Measurements from ENCODE around the gene LIMA1.
A peak's percentile ranks its signal among the peaks of the same experiment; 100 is the strongest.
"Not testable (repeated sequence)": the region's sequence is repeated elsewhere in the genome, so short reads cannot be mapped to it uniquely, and the experiment has no call there.

The LIMA1 gene

GRCh38 chr12:50283229-50283923 lies at the start of gene LIMA1:
Gene LIMA1, minus strand, starts transcription at chr12:50283520. Its CDS starts 34,769 bp downstream, at chr12:50248751.
- peak; percentile 85 for DNase-seq

GRCh38 chr12:50331745-50332144 lies 48.4 kb upstream of the LIMA1 start:
- no peak for DNase-seq

- DNase-seq = not testable (repeated sequence)
Observed at GRCh38 chr12:50328664-50329063, 45.3 kb upstream of the LIMA1 start.

- no peak for DNase-seq
Observed at GRCh38 chr12:50326590-50327284, 43.4 kb upstream of the LIMA1 start.

GRCh38 chr12:50325890-50326391 lies 42.6 kb upstream of the LIMA1 start:
- no peak for DNase-seq

- DNase-seq = peak; percentile 52
Observed at GRCh38 chr12:50324770-50325169, 41.5 kb upstream of the LIMA1 start.

- DNase-seq = not testable (repeated sequence)
Observed at GRCh38 chr12:50324077-50324476, 40.8 kb upstream of the LIMA1 start.

GRCh38 chr12:50322206-50322605 lies 38.9 kb upstream of the LIMA1 start:
- no peak for DNase-seq

- DNase-seq = no peak
Observed at GRCh38 chr12:50317203-50317602, 33.9 kb upstream of the LIMA1 start.

GRCh38 chr12:50315803-50316202 lies 32.5 kb upstream of the LIMA1 start:
- DNase-seq = no peak

- peak; percentile 37 for DNase-seq
Observed at GRCh38 chr12:50314636-50315312, 31.5 kb upstream of the LIMA1 start.

GRCh38 chr12:50313971-50314370 lies 30.7 kb upstream of the LIMA1 start:
- not testable (repeated sequence) for DNase-seq

- DNase-seq = no peak
Observed at GRCh38 chr12:50313256-50313931, 30.1 kb upstream of the LIMA1 start.

- not testable (repeated sequence) for DNase-seq
Observed at GRCh38 chr12:50311858-50312609, 28.7 kb upstream of the LIMA1 start.

GRCh38 chr12:50309950-50310349 lies 26.6 kb upstream of the LIMA1 start:
- no peak for DNase-seq

GRCh38 chr12:50302686-50303085 lies 19.4 kb upstream of the LIMA1 start:
- DNase-seq = no peak

- DNase-seq = no peak
Observed at GRCh38 chr12:50297996-50298395, 14.7 kb upstream of the LIMA1 start.

GRCh38 chr12:50297027-50297426 lies 13.7 kb upstream of the LIMA1 start:
- DNase-seq = no peak

- DNase-seq = no peak
Observed at GRCh38 chr12:50296554-50296953, 13.2 kb upstream of the LIMA1 start.

- DNase-seq = no peak
Observed at GRCh38 chr12:50291377-50291776, 8.1 kb upstream of the LIMA1 start.

- DNase-seq = not testable (repeated sequence)
Observed at GRCh38 chr12:50290692-50291091, 7.4 kb upstream of the LIMA1 start.

GRCh38 chr12:50287271-50287670 lies 4.0 kb upstream of the LIMA1 start:
- DNase-seq = no peak

All from NCI-H510A treated with DMSO at 0.1 percent for 48 hours (cell line).